ENCODE results near the gene NFILZ.

The NFILZ gene

GRCh38 chr19:8642561-8642960 is 12.1 kb downstream of the NFILZ start:
- DNase-seq (ENCODE audit: low read depth) = no peak

GRCh38 chr19:8643860-8644653 is 13.6 kb downstream of the NFILZ start:
- DNase-seq (ENCODE audit: low read depth) = no peak

- DNase-seq (ENCODE audit: low read depth) = no peak
These were observed 17.8 kb downstream of the NFILZ start for GRCh38 chr19:8648240-8648639.

- peak; percentile 53 for DNase-seq (ENCODE audit: low read depth)
These were observed 24.3 kb downstream of the NFILZ start for GRCh38 chr19:8654591-8655339.

- DNase-seq (ENCODE audit: low read depth) = no peak
These were observed 24.9 kb downstream of the NFILZ start for GRCh38 chr19:8655340-8655709.

- DNase-seq (ENCODE audit: low read depth) = no peak
These were observed 27.4 kb downstream of the NFILZ start for GRCh38 chr19:8657869-8658268.

- no peak for DNase-seq (ENCODE audit: low read depth)
These were observed 29.5 kb downstream of the NFILZ start for GRCh38 chr19:8659905-8660304.

- DNase-seq (ENCODE audit: low read depth) = no peak
These were observed 31.8 kb downstream of the NFILZ start for GRCh38 chr19:8662263-8662662.

GRCh38 chr19:8663920-8664670 is 33.7 kb downstream of the NFILZ start:
- DNase-seq (ENCODE audit: low read depth) = peak; percentile 26

- no peak for DNase-seq (ENCODE audit: low read depth)
These were observed 34.2 kb downstream of the NFILZ start for GRCh38 chr19:8664671-8665057.

GRCh38 chr19:8665468-8666213 is 35.2 kb downstream of the NFILZ start:
- no peak for DNase-seq (ENCODE audit: low read depth)

- no peak for DNase-seq (ENCODE audit: low read depth)
These were observed 36.5 kb downstream of the NFILZ start for GRCh38 chr19:8666814-8667405.

GRCh38 chr19:8673276-8673891 is 43.0 kb downstream of the NFILZ start:
- DNase-seq (ENCODE audit: low read depth) = no peak

- DNase-seq (ENCODE audit: low read depth) = no peak
These were observed 44.6 kb downstream of the NFILZ start for GRCh38 chr19:8675066-8675465.

GRCh38 chr19:8678244-8678807 is 47.9 kb downstream of the NFILZ start:
- no peak for DNase-seq (ENCODE audit: low read depth)
